KMS-11 (cell line): Measurements from ENCODE around the gene LPCAT3.

ENCODE experiments used
- H2AFZ ChIP-seq: fragments of 200-600 bp; sonication (generic); 2 replicates; pipeline ENCODE4 v1.6.1; 2016; ENCODE audit warnings: antibody characterized with exemption, mixed run types, low read depth
- H3K27ac ChIP-seq: fragments of 200-600 bp; sonication (generic); 2 replicates; pipeline ENCODE4 v1.6.1; 2016; ENCODE audit warnings: mild to moderate bottlenecking, mixed run types
- H3K27me3 ChIP-seq: fragments of 200-600 bp; sonication (generic); 2 replicates; pipeline ENCODE4 v1.6.1; 2017; ENCODE audit warnings: mild to moderate bottlenecking, low read depth, mixed run types, moderate library complexity; ENCODE audit not compliant: insufficient read depth
- H3K36me3 ChIP-seq: fragments of 200-600 bp; sonication (generic); 2 replicates; pipeline ENCODE4 v1.6.1; 2017; ENCODE audit warnings: mild to moderate bottlenecking, mixed run types; ENCODE audit not compliant: insufficient read depth
- H3K4me1 ChIP-seq: fragments of 200-600 bp; sonication (generic); 2 replicates; pipeline ENCODE4 v1.6.1; 2016; ENCODE audit warnings: mild to moderate bottlenecking, low read depth, mixed run types; ENCODE audit not compliant: poor library complexity, severe bottlenecking
- H3K4me2 ChIP-seq: fragments of 200-600 bp; sonication (generic); 2 replicates; pipeline ENCODE4 v1.7.0; 2016; ENCODE audit warnings: mild to moderate bottlenecking, mixed run types
- H3K4me3 ChIP-seq: fragments of 200-600 bp; sonication (generic); IDR thresholded peaks from 2 replicates; pipeline ENCODE4 v1.6.1; 2017; ENCODE audit warnings: low read depth, low read length, mixed read lengths; ENCODE audit not compliant: insufficient read depth
- H3K79me2 ChIP-seq: fragments of 200-600 bp; sonication (generic); 2 replicates; pipeline ENCODE4 v1.6.1; 2016; ENCODE audit warnings: low read depth, mixed run types; ENCODE audit not compliant: insufficient read depth
- H3K9ac ChIP-seq: fragments of 200-600 bp; sonication (generic); 2 replicates; pipeline ENCODE4 v1.6.1; 2016; ENCODE audit warnings: mild to moderate bottlenecking, mixed run types
- H4K20me1 ChIP-seq: fragments of 200-600 bp; sonication (generic); 2 replicates; pipeline ENCODE4 v1.6.1; 2016; ENCODE audit warnings: mild to moderate bottlenecking, mixed run types; ENCODE audit not compliant: insufficient read depth
- CTCF ChIP-seq: fragments of 200-600 bp; sonication (generic); conservative IDR thresholded peaks from 2 replicates; pipeline ENCODE4 v1.6.1; 2017; ENCODE audit warnings: low read depth, mild to moderate bottlenecking, antibody characterized with exemption, low read length, moderate library complexity, mixed read lengths

The LPCAT3 gene

GRCh38 chr12:6977653-6978052 lies 40.6 kb downstream of the LPCAT3 start:
- Histone ChIP-seq H3K4me3 (no peak overlapping the region), H3K4me1 (peaks cover 40% of the 10 kb centered on the region), H4K20me1 (no peaks in the 10 kb centered on the region), H3K27me3 (no peaks in the 10 kb centered on the region), H2AFZ (no peak overlapping the region), H3K27ac (no peak overlapping the region), H3K9ac (no peak overlapping the region), H3K36me3 (peaks cover 3% of the 10 kb centered on the region; the same call in 1 of the 2 replicates), H3K79me2 (peaks cover 7% of the 10 kb centered on the region), H3K4me2 (no peak overlapping the region)
- no peak for TF ChIP-seq CTCF

GRCh38 chr12:6975297-6976032 lies 42.8 kb downstream of the LPCAT3 start:
- Histone ChIP-seq H3K27me3 (no peaks in the 10 kb centered on the region), H3K4me3 (no peak overlapping the region), H3K79me2 (peaks cover 29% of the 10 kb centered on the region), H3K4me2 (no peak overlapping the region), H3K36me3 (peaks cover 3% of the 10 kb centered on the region; the same call in 1 of the 2 replicates), H3K4me1 (peaks cover 51% of the 10 kb centered on the region), H3K9ac (no peak overlapping the region), H3K27ac (no peak overlapping the region; the same call in 1 of the 2 replicates), H4K20me1 (no peaks in the 10 kb centered on the region), H2AFZ (no peak overlapping the region)
- no peak for TF ChIP-seq CTCF

GRCh38 chr12:6974180-6974579 lies 44.1 kb downstream of the LPCAT3 start:
- TF ChIP-seq CTCF: no peak
- Histone ChIP-seq H3K4me3 (no peak overlapping the region), H4K20me1 (no peaks in the 10 kb centered on the region), H3K27ac (no peak overlapping the region), H3K4me1 (peaks cover 51% of the 10 kb centered on the region), H3K79me2 (peaks cover 41% of the 10 kb centered on the region), H2AFZ (no peak overlapping the region), H3K9ac (no peak overlapping the region), H3K27me3 (no peaks in the 10 kb centered on the region), H3K4me2 (no peak overlapping the region), H3K36me3 (peaks cover 3% of the 10 kb centered on the region; the same call in 1 of the 2 replicates)

- no peak overlapping the region for H3K4me3 ChIP-seq
- H3K4me1 ChIP-seq: peaks cover 49% of the 10 kb centered on the region
- H3K27me3 ChIP-seq: no peaks in the 10 kb centered on the region
- H4K20me1 ChIP-seq: no peaks in the 10 kb centered on the region
- peak overlapping the region; percentile 88 for H3K27ac ChIP-seq
- H3K4me2 ChIP-seq: peak overlapping the region; percentile 69; the same call in 1 of the 2 replicates
- peaks cover 50% of the 10 kb centered on the region for H3K79me2 ChIP-seq
- peak overlapping the region; percentile 96 for H3K9ac ChIP-seq
- no peak for TF ChIP-seq CTCF
- H2AFZ ChIP-seq: no peak overlapping the region
- peaks cover 9% of the 10 kb centered on the region; the same call in 1 of the 2 replicates for H3K36me3 ChIP-seq
These were observed 48.2 kb downstream of the LPCAT3 start for GRCh38 chr12:6970096-6970527.
